Hindlimb muscle (tissue), 1 donor: ENCODE measurements around the gene SLC2A8. TPM values are rescaled to one million over a fixed set of nuclear protein-coding genes. Genes with fewer than 3 reads are reported as not detected.

ENCODE experiments used
- DNase-seq: peaks from one replicate; pipeline ENCODE4 v3.0.0-alpha.2; 2013
- polyA plus RNA-seq: library from polyadenylated mRNA; unstranded; fragments of 120-200 nt; gene quantifications from one replicate; pipeline ENCODE4 v1.2.1, GENCODE V29; 2013; ENCODE audit not compliant: insufficient read length

SLC2A8 gene
- polyA plus RNA-seq, 1 donor, result 13.7 TPM

GRCh38 chr9:127437497-127438264 is 40.7 kb downstream of the SLC2A8 start:
- no peak for DNase-seq

GRCh38 chr9:127438394-127438793 is 41.4 kb downstream of the SLC2A8 start:
- no peak for DNase-seq

GRCh38 chr9:127444283-127444920 is 47.4 kb downstream of the SLC2A8 start:
- DNase-seq, result no peak

- no peak for DNase-seq
Observed at GRCh38 chr9:127444921-127445850, 48.2 kb downstream of the SLC2A8 start.

GRCh38 chr9:127445851-127446712 is 49.1 kb downstream of the SLC2A8 start:
- no peak for DNase-seq

GRCh38 chr9:127446713-127447415 is 49.9 kb downstream of the SLC2A8 start:
- DNase-seq, result no peak

GRCh38 chr9:127447416-127448111 is 50.6 kb downstream of the SLC2A8 start:
- no peak for DNase-seq

GRCh38 chr9:127448112-127448805 is 51.3 kb downstream of the SLC2A8 start:
- no peak for DNase-seq

- DNase-seq, result no peak
Observed at GRCh38 chr9:127449332-127449966, 52.5 kb downstream of the SLC2A8 start.

- peak; percentile 9 for DNase-seq
Observed at GRCh38 chr9:127450243-127450760, 53.3 kb downstream of the SLC2A8 start.

- peak; percentile 95 for DNase-seq
Observed at GRCh38 chr9:127450830-127451607, 54.0 kb downstream of the SLC2A8 start, which contains the start of the genes LRSAM1 and RPL12. LRSAM1 (plus strand) TSS chr9:127451510; CDS start chr9:127454528, 3,018 bp downstream. RPL12 (minus strand) TSS chr9:127451406; CDS start chr9:127451317, 89 bp downstream.

- DNase-seq, result no peak
Observed at GRCh38 chr9:127451608-127451857, 54.6 kb downstream of the SLC2A8 start.

- peak; percentile 16 for DNase-seq
Observed at GRCh38 chr9:127451858-127452656, 55.1 kb downstream of the SLC2A8 start.

GRCh38 chr9:127452691-127453090 is 55.7 kb downstream of the SLC2A8 start:
- DNase-seq, result no peak

- no peak for DNase-seq
Observed at GRCh38 chr9:127455324-127455992, 58.5 kb downstream of the SLC2A8 start.

GRCh38 chr9:127457191-127457878 is 60.4 kb downstream of the SLC2A8 start:
- DNase-seq, result no peak
